ENCODE results near the gene FAM168A. TPM values are rescaled to one million over a fixed set of nuclear protein-coding genes. Genes with fewer than 3 reads are reported as not detected.

FAM168A gene
- polyA plus RNA-seq, 1 donor (not counting 4 experiments of a cell fraction or from before 2014, with no cell fraction given), result 11.8 TPM

GRCh38 chr11:73510106-73510505 lies 87.8 kb downstream of the FAM168A start:
- Histone ChIP-seq H4K20me1 (ENCODE audit: control insufficient read depth, extremely low read depth, insufficient read depth, low read length) (no peaks in the 10 kb centered on the region), H3K36me3 (ENCODE audit: control insufficient read depth in 2 of 2, extremely low read depth in 1 of 2, insufficient read depth in 2 of 2, low read length in 2 of 2) (no peaks in the 10 kb centered on the region), H3K9ac (ENCODE audit: control insufficient read depth, extremely low read depth, insufficient read depth, low read length) (no peak overlapping the region), H2AFZ (ENCODE audit: control insufficient read depth, low read length) (no peak overlapping the region), H3K27ac (ENCODE audit: control insufficient read depth, insufficient read depth, low read length) (no peak overlapping the region), H3K9me1 (ENCODE audit: control insufficient read depth, extremely low read depth, insufficient read depth, low read length) (no peaks in the 10 kb centered on the region), H3K9me3 (ENCODE audit: control insufficient read depth, low read depth, low read length) (no peaks in the 10 kb centered on the region), H3K4me1 (ENCODE audit: control insufficient read depth, extremely low read depth, insufficient read depth, low read length) (no peaks in the 10 kb centered on the region), H3K79me2 (ENCODE audit: control insufficient read depth, insufficient read depth, low read length) (no peaks in the 10 kb centered on the region), H3K4me3 (ENCODE audit: control insufficient read depth in 2 of 3, extremely low read depth in 1 of 3, insufficient read depth in 2 of 3, low read depth in 1 of 3, low read length in 3 of 3) (no peak overlapping the region), H3K4me2 (ENCODE audit: control insufficient read depth, extremely low read depth, insufficient read depth, low read depth, low read length) (no peak overlapping the region), H3K27me3 (ENCODE audit: control insufficient read depth, extremely low read depth, insufficient read depth, low read length) (no peaks in the 10 kb centered on the region)
- DNase-seq (ENCODE audit: low read depth, low spot score), result no peak
- dilution Hi-C loops (cut with MboI; ENCODE audit: extremely low pct_ligation_motif_present, low sequenced_read_pairs), result no loop called here
- no peak for FAIRE-seq
- TF ChIP-seq CTCF (optimal IDR thresholded peaks at IDR 0.05 in 1 of 3, IDR thresholded peaks at IDR 0.05 in 1 of 3, conservative IDR thresholded peaks at IDR 0.05 in 1 of 3; ENCODE audit: extremely low read depth in 1 of 3, insufficient read depth in 2 of 3, low read length in 3 of 3), result no peak
- TF ChIP-seq EZH2 (IDR thresholded peaks at IDR 0.05; ENCODE audit: low read length), result no peak

- dilution Hi-C loops (cut with MboI; ENCODE audit: extremely low pct_ligation_motif_present, low sequenced_read_pairs), result no loop called here
These were observed 88.7 kb downstream of the FAM168A start for GRCh38 chr11:73509188-73509587.

More at GRCh38 chr11:73509188-73509587, 88.7 kb downstream of the FAM168A start:
- H3K9me1 ChIP-seq (ENCODE audit: control insufficient read depth, extremely low read depth, insufficient read depth, low read length), result no peaks in the 10 kb centered on the region
- H3K9ac ChIP-seq (ENCODE audit: control insufficient read depth, extremely low read depth, insufficient read depth, low read length), result no peak overlapping the region
- no peak overlapping the region for H2AFZ ChIP-seq (ENCODE audit: control insufficient read depth, low read length)
- H3K4me2 ChIP-seq (ENCODE audit: control insufficient read depth, extremely low read depth, insufficient read depth, low read depth, low read length), result no peak overlapping the region
- no peaks in the 10 kb centered on the region for H4K20me1 ChIP-seq (ENCODE audit: control insufficient read depth, extremely low read depth, insufficient read depth, low read length)
- no peaks in the 10 kb centered on the region for H3K9me3 ChIP-seq (ENCODE audit: control insufficient read depth, low read depth, low read length)
- no peaks in the 10 kb centered on the region for H3K36me3 ChIP-seq (ENCODE audit: control insufficient read depth in 2 of 2, extremely low read depth in 1 of 2, insufficient read depth in 2 of 2, low read length in 2 of 2)
- H3K27me3 ChIP-seq (ENCODE audit: control insufficient read depth, extremely low read depth, insufficient read depth, low read length), result no peaks in the 10 kb centered on the region
- H3K4me3 ChIP-seq (ENCODE audit: control insufficient read depth in 2 of 3, extremely low read depth in 1 of 3, insufficient read depth in 2 of 3, low read depth in 1 of 3, low read length in 3 of 3), result no peak overlapping the region
- no peak for TF ChIP-seq EZH2 (IDR thresholded peaks at IDR 0.05; ENCODE audit: low read length)
- no peak for TF ChIP-seq CTCF (optimal IDR thresholded peaks at IDR 0.05 in 1 of 3, IDR thresholded peaks at IDR 0.05 in 1 of 3, conservative IDR thresholded peaks at IDR 0.05 in 1 of 3; ENCODE audit: extremely low read depth in 1 of 3, insufficient read depth in 2 of 3, low read length in 3 of 3)
- DNase-seq (ENCODE audit: low read depth, low spot score) (no peak), FAIRE-seq (no peak)
- H3K27ac ChIP-seq (ENCODE audit: control insufficient read depth, insufficient read depth, low read length), result no peak overlapping the region
- H3K4me1 ChIP-seq (ENCODE audit: control insufficient read depth, extremely low read depth, insufficient read depth, low read length), result no peaks in the 10 kb centered on the region
- H3K79me2 ChIP-seq (ENCODE audit: control insufficient read depth, insufficient read depth, low read length), result no peaks in the 10 kb centered on the region

All from keratinocyte (primary cell).